Omental fat pad (tissue), 4 donors: ENCODE measurements around the gene XCL2. TPM values are rescaled to one million over a fixed set of nuclear protein-coding genes. Genes with fewer than 3 reads are reported as not detected.
"Not testable (repeated sequence)": the region's sequence is repeated elsewhere in the genome, so short reads cannot be mapped to it uniquely, and the experiment has no call there.

ENCODE experiments used
- ATAC-seq: fragments of 150-250 bp; one replicate; pipeline ENCODE4 v1.9.1; 2016; ENCODE audit warnings: mild to moderate bottlenecking, moderate library complexity; ENCODE audit not compliant: low FRiP score
- DNase-seq: peaks from one replicate; pipeline ENCODE4 v3.0.0-alpha.2; 2019; ENCODE audit warnings: low spot score
- CTCF ChIP-seq, 3 donors: fragments of 450-650 bp; IDR thresholded peaks; one replicate each; pipeline ENCODE4 v1.5.1; 2016 to 2017; ENCODE audit warnings: antibody characterized with exemption in 3 of 3, mild to moderate bottlenecking in 3 of 3, moderate library complexity in 2 of 3
- total RNA-seq, 4 donors: library from RNA; depleted of rRNA; stranded (reverse); fragments of >200 nt; gene quantifications; one replicate each; pipeline ENCODE4 v1.1.0, GENCODE V29; 2016

Gene XCL2
- total RNA-seq, 4 donors from 2014 or later: 1.6 TPM; not detected in 3

- no peak for TF ChIP-seq CTCF (IDR thresholded peaks at IDR 0.05)
- no peak for ATAC-seq
- DNase-seq: no peak
These were observed 39.0 kb upstream of the XCL2 start for GRCh38 chr1:168582688-168583336.

GRCh38 chr1:168581817-168582572 is 38.2 kb upstream of the XCL2 start:
- no peak for ATAC-seq
- DNase-seq: no peak
- TF ChIP-seq CTCF (IDR thresholded peaks at IDR 0.05): no peak

- not testable (repeated sequence) for DNase-seq, ATAC-seq
These were observed 37.2 kb upstream of the XCL2 start for GRCh38 chr1:168580991-168581390.

GRCh38 chr1:168580290-168580689 is 36.5 kb upstream of the XCL2 start:
- DNase-seq, ATAC-seq: not testable (repeated sequence)

GRCh38 chr1:168578531-168579185 is 34.9 kb upstream of the XCL2 start:
- not testable (repeated sequence) for ATAC-seq, DNase-seq

- not testable (repeated sequence) for ATAC-seq, DNase-seq
These were observed 32.5 kb upstream of the XCL2 start, which contains the start of gene XCL1 for GRCh38 chr1:168576245-168576688. TSS of gene XCL1 (plus strand) at chr1:168576605. CDS start at chr1:168576638, 33 bp downstream.

- not testable (repeated sequence) for ATAC-seq, DNase-seq
These were observed 30.4 kb upstream of the XCL2 start for GRCh38 chr1:168574234-168574633.

GRCh38 chr1:168572633-168573032 is 28.8 kb upstream of the XCL2 start:
- TF ChIP-seq CTCF (IDR thresholded peaks at IDR 0.05): no peak
- ATAC-seq (no peak), DNase-seq (no peak)

GRCh38 chr1:168570652-168571051 is 26.9 kb upstream of the XCL2 start:
- no peak for DNase-seq
- ATAC-seq: no peak
- no peak for TF ChIP-seq CTCF (IDR thresholded peaks at IDR 0.05)
